Liver (tissue), 2 donors: ENCODE results near the gene SLC6A3.

Experiments
- TAF1 ChIP-seq: conservative IDR thresholded peaks from 2 replicates; pipeline ENCODE4 v1.6.1; 2016; ENCODE audit warnings: antibody characterized with exemption, mild to moderate bottlenecking
- TF ChIP-seq, protein P1 (sequence below): IDR thresholded peaks from 2 replicates; pipeline ENCODE4 v1.6.1; 2016; ENCODE audit warnings: antibody characterized with exemption, mild to moderate bottlenecking
- TF ChIP-seq, protein P2 (sequence below): IDR thresholded peaks from 2 replicates; pipeline ENCODE4 v1.6.1; 2016; ENCODE audit warnings: antibody characterized with exemption
- donor health status: healthy.

DNA sequence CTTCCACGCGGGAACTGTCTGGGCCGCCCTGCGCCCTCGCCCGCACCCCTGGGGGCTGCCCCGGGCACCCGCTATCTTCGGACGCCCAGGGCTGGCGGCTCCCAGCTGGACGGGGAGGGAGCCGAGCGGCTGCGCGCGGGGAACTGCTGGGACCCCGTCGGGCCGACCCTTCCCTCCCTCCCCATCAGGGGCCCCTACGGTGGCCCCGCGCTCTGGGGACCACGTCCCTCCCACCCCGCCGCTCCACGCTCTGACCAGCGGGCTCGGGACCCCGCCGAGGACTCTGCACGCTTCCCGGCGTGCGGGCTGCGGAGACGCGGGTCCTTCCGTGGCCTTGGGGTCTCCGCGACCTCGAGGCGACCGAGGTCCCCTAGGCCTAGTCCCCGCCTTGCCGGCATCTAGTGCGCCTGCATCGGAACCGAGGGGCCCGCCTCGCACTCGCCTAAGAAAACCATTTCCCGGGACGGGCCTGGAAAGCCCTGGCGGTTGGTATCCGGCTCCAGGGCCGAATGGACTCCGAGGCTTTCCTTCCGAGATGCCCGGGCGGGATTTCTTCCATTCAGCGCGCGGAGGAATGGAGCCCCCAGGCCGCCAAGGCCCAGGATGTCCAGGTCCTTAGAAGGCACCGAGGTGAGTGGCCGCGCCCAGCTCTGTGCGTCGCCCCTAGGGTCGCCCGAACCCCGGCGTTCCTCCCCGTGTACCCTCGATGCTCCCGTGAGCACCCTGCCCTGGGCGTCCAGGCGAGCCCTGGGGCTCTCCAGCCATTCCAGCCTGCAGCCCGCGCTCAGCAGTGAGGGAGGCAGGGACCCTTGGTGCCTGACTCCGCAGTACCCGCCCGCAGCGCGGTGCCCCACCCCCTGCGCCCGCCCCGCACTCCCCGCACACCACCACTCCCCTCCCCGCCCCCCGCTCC is 705 bp upstream of the SLC6A3 start:
- TF ChIP-seq, protein P1, sequence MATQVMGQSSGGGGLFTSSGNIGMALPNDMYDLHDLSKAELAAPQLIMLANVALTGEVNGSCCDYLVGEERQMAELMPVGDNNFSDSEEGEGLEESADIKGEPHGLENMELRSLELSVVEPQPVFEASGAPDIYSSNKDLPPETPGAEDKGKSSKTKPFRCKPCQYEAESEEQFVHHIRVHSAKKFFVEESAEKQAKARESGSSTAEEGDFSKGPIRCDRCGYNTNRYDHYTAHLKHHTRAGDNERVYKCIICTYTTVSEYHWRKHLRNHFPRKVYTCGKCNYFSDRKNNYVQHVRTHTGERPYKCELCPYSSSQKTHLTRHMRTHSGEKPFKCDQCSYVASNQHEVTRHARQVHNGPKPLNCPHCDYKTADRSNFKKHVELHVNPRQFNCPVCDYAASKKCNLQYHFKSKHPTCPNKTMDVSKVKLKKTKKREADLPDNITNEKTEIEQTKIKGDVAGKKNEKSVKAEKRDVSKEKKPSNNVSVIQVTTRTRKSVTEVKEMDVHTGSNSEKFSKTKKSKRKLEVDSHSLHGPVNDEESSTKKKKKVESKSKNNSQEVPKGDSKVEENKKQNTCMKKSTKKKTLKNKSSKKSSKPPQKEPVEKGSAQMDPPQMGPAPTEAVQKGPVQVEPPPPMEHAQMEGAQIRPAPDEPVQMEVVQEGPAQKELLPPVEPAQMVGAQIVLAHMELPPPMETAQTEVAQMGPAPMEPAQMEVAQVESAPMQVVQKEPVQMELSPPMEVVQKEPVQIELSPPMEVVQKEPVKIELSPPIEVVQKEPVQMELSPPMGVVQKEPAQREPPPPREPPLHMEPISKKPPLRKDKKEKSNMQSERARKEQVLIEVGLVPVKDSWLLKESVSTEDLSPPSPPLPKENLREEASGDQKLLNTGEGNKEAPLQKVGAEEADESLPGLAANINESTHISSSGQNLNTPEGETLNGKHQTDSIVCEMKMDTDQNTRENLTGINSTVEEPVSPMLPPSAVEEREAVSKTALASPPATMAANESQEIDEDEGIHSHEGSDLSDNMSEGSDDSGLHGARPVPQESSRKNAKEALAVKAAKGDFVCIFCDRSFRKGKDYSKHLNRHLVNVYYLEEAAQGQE = no peak
- no peak for TF ChIP-seq TAF1
- TF ChIP-seq, protein P2, sequence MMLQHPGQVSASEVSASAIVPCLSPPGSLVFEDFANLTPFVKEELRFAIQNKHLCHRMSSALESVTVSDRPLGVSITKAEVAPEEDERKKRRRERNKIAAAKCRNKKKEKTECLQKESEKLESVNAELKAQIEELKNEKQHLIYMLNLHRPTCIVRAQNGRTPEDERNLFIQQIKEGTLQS = no peak
